K562 (cell line): Measurements from ENCODE around the gene TIA1. TPM values are rescaled to one million over a fixed set of nuclear protein-coding genes. Genes with fewer than 3 reads are reported as not detected.

Experiments
- E2F6 ChIP-seq, 2 experiments: IDR thresholded peaks; 2 replicates each; pipeline ENCODE4 v1.6.1; 2011; ENCODE audit warnings: borderline replicate concordance in 1 of 2, control low read depth in 1 of 2, low read depth in 1 of 2, low read length in 1 of 2, mild to moderate bottlenecking in 1 of 2, mixed read lengths in 1 of 2, moderate library complexity in 1 of 2; ENCODE audit not compliant: insufficient read depth in 1 of 2, insufficient read length in 1 of 2, poor library complexity in 1 of 2, severe bottlenecking in 1 of 2; ENCODE audit errors: extremely low read depth in 1 of 2
- HMG20B ChIP-seq: fragments of 250-450 bp; sonication (Bioruptor Pico); IDR thresholded peaks from 2 replicates; pipeline ENCODE4 v1.5.0; 2021; ENCODE audit warnings: mild to moderate bottlenecking
- MLX ChIP-seq, 2 experiments: fragments of 450-650 bp in 1 of 2; sonication (generic) in 1 of 2; formaldehyde crosslinking; conservative IDR thresholded peaks; 2 replicates each; pipeline versions ENCODE4 v1.4.0 to v1.8.1; 2020 to 2022; ENCODE audit warnings: mild to moderate bottlenecking in 1 of 2, missing genetic modification reagents in 1 of 2
- NFE2L1 ChIP-seq: fragments of 450-650 bp; IDR thresholded peaks from 2 replicates; pipeline ENCODE4 v1.6.1; 2016; ENCODE audit warnings: missing genetic modification characterization, low read depth, mild to moderate bottlenecking, missing compliant biosample characterization, moderate library complexity, borderline replicate concordance
- NFIC ChIP-seq: fragments of 450-650 bp; IDR thresholded peaks from 2 replicates; pipeline ENCODE4 v1.6.1; 2017; ENCODE audit warnings: mild to moderate bottlenecking, inconsistent platforms
- RERE ChIP-seq: sonication (generic); formaldehyde crosslinking; IDR thresholded peaks from 2 replicates; pipeline ENCODE4 v1.8.0; 2023; ENCODE audit warnings: missing genetic modification reagents, mild to moderate bottlenecking, borderline replicate concordance
- STAG1 ChIP-seq: sonication (generic); formaldehyde crosslinking; IDR thresholded peaks from 2 replicates; pipeline ENCODE4 v1.5.0; 2020; ENCODE audit warnings: missing genetic modification reagents, borderline replicate concordance
- ZBTB40 ChIP-seq, 2 experiments: fragments of 450-650 bp in 1 of 2; sonication (generic) in 1 of 2; formaldehyde crosslinking in 1 of 2; IDR thresholded peaks; 2 replicates each; pipeline versions ENCODE4 v1.7.1 to v1.9.0; 2016 to 2022; ENCODE audit warnings: inconsistent platforms in 1 of 2, mild to moderate bottlenecking in 1 of 2, missing genetic modification reagents in 1 of 2
- ZNF239 ChIP-seq: fragments of 250-450 bp; sonication (Bioruptor Pico); IDR thresholded peaks from 2 replicates; pipeline ENCODE4 v1.4.0; 2020; ENCODE audit warnings: mild to moderate bottlenecking
- polyA plus RNA-seq, 8 experiments: library from polyadenylated mRNA; depleted of rRNA in 4 of 8; stranded (reverse) in 5 of 8; unstranded in 3 of 8; fragments of >200 nt; fragmentation: Nextera tagmentation in 2 of 8; fragmentation: Illumina TruSeq in 1 of 8; extraction: Ambion mirVana in 2 of 8; extraction: Trizol in 1 of 8; gene quantifications; 2 replicates each; pipeline versions ENCODE4 v1.2.1 to v1.2.3, GENCODE V29; 2011 to 2014; ENCODE audit warnings: inconsistent platforms in 1 of 8, missing spikeins in 1 of 8
- total RNA-seq, 7 experiments: library from RNA; depleted of rRNA in 6 of 7; stranded (reverse); fragments of >200 nt in 6 of 7; fragmentation: Illumina TruSeq in 2 of 7; extraction: Trizol in 2 of 7; gene quantifications; 2 replicates each; pipeline versions ENCODE4 v1.2.1 to v1.2.3, GENCODE V29; 2011 to 2021; ENCODE audit warnings: low replicate concordance in 1 of 7

TIA1 gene
- total and polyA plus RNA-seq, 9 of the 15 experiments (the other 6 are each of a cell fraction or from before 2014, with no cell fraction given), result 25.3 to 129 (median 79.6) TPM

GRCh38 chr2:70212298-70212932, 36.0 kb downstream of the TIA1 start (continued):
- TF ChIP-seq ZBTB40 (IDR thresholded peaks at IDR 0.05) (peak; percentile 92), ZBTB40 (CRISPR knock-in tag; IDR thresholded peaks at IDR 0.05) (peak; percentile 84), E2F6 (IDR thresholded peaks at IDR 0.05; ENCODE audit: borderline replicate concordance in 1 of 2, extremely low read depth in 1 of 2, insufficient read depth in 1 of 2, insufficient read length in 1 of 2, low read depth in 1 of 2, low read length in 1 of 2, poor library complexity in 1 of 2, severe bottlenecking in 1 of 2) (no peak), STAG1 (CRISPR knock-in tag) (no peak), MLX (CRISPR knock-in tag; conservative IDR thresholded peaks at IDR 0.05) (no peak), ZNF239 (no peak), NFIC (peak; percentile 82), HMG20B (no peak), RERE (CRISPR knock-in tag) (no peak), NFE2L1 (tag) (no peak)
